HepG2 (cell line): Measurements from ENCODE around the gene THOC6. TPM values are rescaled to one million over a fixed set of nuclear protein-coding genes. Genes with fewer than 3 reads are reported as not detected.

Experiments
- CAMTA2 ChIP-seq: sonication (generic); formaldehyde crosslinking; IDR thresholded peaks from 2 replicates; pipeline ENCODE4 v1.4.0; 2020; ENCODE audit warnings: mild to moderate bottlenecking, missing genetic modification reagents, borderline replicate concordance
- DPF2 ChIP-seq: sonication (generic); formaldehyde crosslinking; IDR thresholded peaks from 2 replicates; pipeline ENCODE4 v1.4.0; 2020; ENCODE audit warnings: mild to moderate bottlenecking, low read depth, missing genetic modification reagents, borderline replicate concordance
- DZIP1 ChIP-seq: sonication (generic); formaldehyde crosslinking; IDR thresholded peaks from 2 replicates; pipeline ENCODE4 v1.5.0; 2020; ENCODE audit warnings: mild to moderate bottlenecking, missing genetic modification reagents
- HES4 ChIP-seq: sonication (generic); formaldehyde crosslinking; IDR thresholded peaks from 2 replicates; pipeline ENCODE4 v1.9.0; 2021; ENCODE audit warnings: mild to moderate bottlenecking, missing genetic modification reagents, borderline replicate concordance
- MBD4 ChIP-seq: IDR thresholded peaks from 2 replicates; pipeline ENCODE4 v1.6.1; 2012; ENCODE audit warnings: low read length, inconsistent platforms, borderline replicate concordance
- MXI1 ChIP-seq: IDR thresholded peaks from 3 replicates; pipeline ENCODE4 v1.6.1; 2012; ENCODE audit warnings: low read depth, low read length, inconsistent platforms, borderline replicate concordance
- POLR2A ChIP-seq, 2 experiments: IDR thresholded peaks; 2 replicates each; pipeline ENCODE4 v1.6.1; 2011; ENCODE audit warnings: low read depth in 2 of 2, low read length in 2 of 2, mild to moderate bottlenecking in 1 of 2, moderate library complexity in 1 of 2; ENCODE audit not compliant: insufficient read depth in 1 of 2
- TBL1XR1 ChIP-seq: fragments of 150-350 bp; IDR thresholded peaks from 2 replicates; pipeline ENCODE4 v1.6.1; 2014; ENCODE audit warnings: borderline replicate concordance, low read length; ENCODE audit not compliant: partially characterized antibody
- ZNF318 ChIP-seq: sonication (generic); formaldehyde crosslinking; IDR thresholded peaks from 2 replicates; pipeline ENCODE4 v1.4.0; 2020; ENCODE audit warnings: mild to moderate bottlenecking, missing genetic modification reagents
- polyA plus RNA-seq, 8 experiments: library from polyadenylated mRNA; depleted of rRNA in 3 of 8; stranded (reverse) in 7 of 8; unstranded in 1 of 8; fragments of >200 nt; fragmentation: Illumina TruSeq in 4 of 8; extraction: Trizol in 4 of 8; gene quantifications; 2 replicates each; pipeline versions ENCODE4 v1.2.1 to v1.2.3, GENCODE V29; 2011 to 2016; ENCODE audit warnings: low read depth in 4 of 8, missing spikeins in 1 of 8, mixed read lengths in 1 of 8; ENCODE audit not compliant: insufficient read depth in 1 of 8
- total RNA-seq, 5 experiments: library from RNA; depleted of rRNA; stranded (reverse); fragments of >200 nt; fragmentation: Illumina TruSeq; extraction: Trizol; gene quantifications; 2 replicates each; pipeline ENCODE4 v1.2.3, GENCODE V29; 2016; ENCODE audit warnings: low read depth in 1 of 5
- TF ChIP-seq, protein P1 (sequence below): sonication (generic); formaldehyde crosslinking; IDR thresholded peaks from 2 replicates; pipeline ENCODE4 v1.8.0; 2023; ENCODE audit warnings: mild to moderate bottlenecking, missing genetic modification reagents
- TF ChIP-seq, protein P2 (sequence below): sonication (generic); formaldehyde crosslinking; IDR thresholded peaks from 2 replicates; pipeline ENCODE4 v1.5.1; 2020; ENCODE audit warnings: missing genetic modification reagents, mild to moderate bottlenecking, borderline replicate concordance
- TF ChIP-seq, protein P3 (sequence below): sonication (generic); formaldehyde crosslinking; IDR thresholded peaks from 2 replicates; pipeline ENCODE4 v1.8.1; 2023; ENCODE audit warnings: mild to moderate bottlenecking, moderate library complexity, missing genetic modification reagents

Gene THOC6
- total and polyA plus RNA-seq, 2 of the 13 experiments (the other 11 are each of a cell fraction or from before 2014, with no cell fraction given): 32.1 to 37.0 TPM

- 0 out of 3 replicates have a peak, but pooled peaks have one; percentile 17 for TF ChIP-seq MXI1
- TF ChIP-seq HES4: 0 out of 2 replicates have a peak, but pooled peaks have one; percentile 19
- TF ChIP-seq, protein P1, sequence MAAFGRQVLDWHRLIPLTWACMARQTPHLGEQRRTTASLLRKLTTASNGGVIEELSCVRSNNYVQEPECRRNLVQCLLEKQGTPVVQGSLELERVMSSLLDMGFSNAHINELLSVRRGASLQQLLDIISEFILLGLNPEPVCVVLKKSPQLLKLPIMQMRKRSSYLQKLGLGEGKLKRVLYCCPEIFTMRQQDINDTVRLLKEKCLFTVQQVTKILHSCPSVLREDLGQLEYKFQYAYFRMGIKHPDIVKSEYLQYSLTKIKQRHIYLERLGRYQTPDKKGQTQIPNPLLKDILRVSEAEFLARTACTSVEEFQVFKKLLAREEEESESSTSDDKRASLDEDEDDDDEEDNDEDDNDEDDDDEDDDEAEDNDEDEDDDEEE (CRISPR knock-in tag): no peak
- TF ChIP-seq, protein P2, sequence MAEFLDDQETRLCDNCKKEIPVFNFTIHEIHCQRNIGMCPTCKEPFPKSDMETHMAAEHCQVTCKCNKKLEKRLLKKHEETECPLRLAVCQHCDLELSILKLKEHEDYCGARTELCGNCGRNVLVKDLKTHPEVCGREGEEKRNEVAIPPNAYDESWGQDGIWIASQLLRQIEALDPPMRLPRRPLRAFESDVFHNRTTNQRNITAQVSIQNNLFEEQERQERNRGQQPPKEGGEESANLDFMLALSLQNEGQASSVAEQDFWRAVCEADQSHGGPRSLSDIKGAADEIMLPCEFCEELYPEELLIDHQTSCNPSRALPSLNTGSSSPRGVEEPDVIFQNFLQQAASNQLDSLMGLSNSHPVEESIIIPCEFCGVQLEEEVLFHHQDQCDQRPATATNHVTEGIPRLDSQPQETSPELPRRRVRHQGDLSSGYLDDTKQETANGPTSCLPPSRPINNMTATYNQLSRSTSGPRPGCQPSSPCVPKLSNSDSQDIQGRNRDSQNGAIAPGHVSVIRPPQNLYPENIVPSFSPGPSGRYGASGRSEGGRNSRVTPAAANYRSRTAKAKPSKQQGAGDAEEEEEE (CRISPR knock-in tag): 0 out of 2 replicates have a peak, but pooled peaks have one; percentile 53
- TF ChIP-seq CAMTA2 (CRISPR knock-in tag): no peak
- no peak for TF ChIP-seq ZNF318 (CRISPR knock-in tag)
- 0 out of 2 replicates have a peak, but pooled peaks have one; percentile 24 for TF ChIP-seq DZIP1 (CRISPR knock-in tag)
- peak; percentile 19 for TF ChIP-seq TBL1XR1
- TF ChIP-seq, protein P3, sequence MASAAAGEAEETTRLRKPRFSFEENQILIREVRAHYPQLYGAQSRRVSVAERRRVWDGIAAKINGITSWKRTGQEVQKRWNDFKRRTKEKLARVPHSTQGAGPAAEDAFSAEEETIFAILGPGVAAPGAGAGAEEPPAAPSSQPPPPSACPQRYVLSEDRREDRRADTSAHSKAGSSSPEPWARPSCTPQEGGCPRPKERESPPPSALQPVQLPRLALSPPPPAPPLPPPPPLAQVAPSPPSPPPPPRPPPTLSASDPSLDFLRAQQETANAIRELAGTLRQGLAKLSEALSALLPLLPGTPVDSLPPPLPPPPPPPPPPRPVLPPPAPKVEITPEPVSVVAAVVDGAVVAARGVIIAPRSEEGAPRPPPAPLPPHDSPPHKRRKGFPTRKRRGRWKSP: no peak
- TF ChIP-seq POLR2A (IDR thresholded peaks at IDR 0.05; ENCODE audit: insufficient read depth in 1 of 2, low read depth in 2 of 2, low read length in 2 of 2): peak; percentile 41 to 71; a peak in 3 of 4 replicates
- 0 out of 2 replicates have a peak, but pooled peaks have one; percentile 19 for TF ChIP-seq DPF2 (CRISPR knock-in tag)
- 0 out of 2 replicates have a peak, but pooled peaks have one; percentile 64 for TF ChIP-seq MBD4
Observed at GRCh38 chr16:3022684-3023414, 986 bp upstream of the THOC6 start (continued).
